Measurements from ENCODE around the gene USP7. TPM values are rescaled to one million over a fixed set of nuclear protein-coding genes. Genes with fewer than 3 reads are reported as not detected.

The USP7 gene
- total RNA-seq, 1 experiment from 2014 or later, result 73.8 TPM

- H3K36me3 ChIP-seq (ENCODE audit: low read depth, low read length), result peaks cover 55% of the 10 kb centered on the region
- H3K79me2 ChIP-seq (ENCODE audit: low read length), result no peaks in the 10 kb centered on the region; the same call in 1 of the 2 replicates
- H3K9me2 ChIP-seq (replicated peaks; ENCODE audit: low read length), result no peaks in the 10 kb centered on the region
- 0 out of 2 replicates have a peak, but pooled peaks cover 4% of the 10 kb centered on the region for H4K20me1 ChIP-seq (ENCODE audit: low read length)
- BruUV-seq (replicated peaks), result no TSS peak
- H3K9ac ChIP-seq (ENCODE audit: low read length), result no peak overlapping the region
- no peak for ATAC-seq
- H3K4me3 ChIP-seq (ENCODE audit: low read length), result no peak overlapping the region
- H3K9me3 ChIP-seq (ENCODE audit: low read length), result no peaks in the 10 kb centered on the region
- DNase-seq, result no peak
- ChIA-PET CTCF (no interaction called here), POLR2A (ENCODE audit: unreplicated experiment) (no interaction called here)
- no peak overlapping the region for H3K27ac ChIP-seq (ENCODE audit: low read length)
- no peak for TF ChIP-seq EZH2 (IDR thresholded peaks at IDR 0.05; ENCODE audit: low read length, unreplicated experiment)
- TF ChIP-seq CTCF (conservative IDR thresholded peaks at IDR 0.05; ENCODE audit: low read depth, low read length), result no peak
- no peak for TF ChIP-seq EZH2phosphoT487 (IDR thresholded peaks at IDR 0.05; ENCODE audit: borderline replicate concordance, low read length)
- H3F3A ChIP-seq (ENCODE audit: low read length, unreplicated experiment), result no peaks in the 10 kb centered on the region
- no peaks in the 10 kb centered on the region for H3K27me3 ChIP-seq (ENCODE audit: low read length)
- H2AFZ ChIP-seq (ENCODE audit: low read length), result no peak overlapping the region
- H3K4me2 ChIP-seq (ENCODE audit: low read length), result no peak overlapping the region
- intact Hi-C loops (cut with micrococcal nuclease), result no loop called here
- H3K4me1 ChIP-seq (ENCODE audit: insufficient read depth, low read length), result no peaks in the 10 kb centered on the region
Observed at GRCh38 chr16:8904018-8904430, 59.7 kb downstream of the USP7 start.

GRCh38 chr16:8903004-8903403 lies 60.7 kb downstream of the USP7 start:
- ATAC-seq (no peak), DNase-seq (no peak)
- no peaks in the 10 kb centered on the region for H3K27me3 ChIP-seq (ENCODE audit: low read length)
- BruUV-seq (replicated peaks), result no TSS peak
- ChIA-PET CTCF (no interaction called here), POLR2A (ENCODE audit: unreplicated experiment) (no interaction called here)
- H3K4me1 ChIP-seq (ENCODE audit: insufficient read depth, low read length), result no peaks in the 10 kb centered on the region
- no peaks in the 10 kb centered on the region for H3K9me2 ChIP-seq (replicated peaks; ENCODE audit: low read length)
- H3K79me2 ChIP-seq (ENCODE audit: low read length), result no peaks in the 10 kb centered on the region
- no peaks in the 10 kb centered on the region for H3F3A ChIP-seq (ENCODE audit: low read length, unreplicated experiment)
- H3K27ac ChIP-seq (ENCODE audit: low read length), result no peak overlapping the region
- no peak for TF ChIP-seq EZH2phosphoT487 (IDR thresholded peaks at IDR 0.05; ENCODE audit: borderline replicate concordance, low read length)
- TF ChIP-seq CTCF (conservative IDR thresholded peaks at IDR 0.05; ENCODE audit: low read depth, low read length), result no peak
- TF ChIP-seq EZH2 (IDR thresholded peaks at IDR 0.05; ENCODE audit: low read length, unreplicated experiment), result no peak
- H4K20me1 ChIP-seq (ENCODE audit: low read length), result no peaks in the 10 kb centered on the region
- intact Hi-C loops (cut with micrococcal nuclease), result no loop called here
- H2AFZ ChIP-seq (ENCODE audit: low read length), result no peak overlapping the region
- no peaks in the 10 kb centered on the region for H3K9me3 ChIP-seq (ENCODE audit: low read length)
- no peak overlapping the region for H3K9ac ChIP-seq (ENCODE audit: low read length)
- no peak overlapping the region for H3K4me2 ChIP-seq (ENCODE audit: low read length)
- no peak overlapping the region for H3K4me3 ChIP-seq (ENCODE audit: low read length)
- peaks cover 49% of the 10 kb centered on the region for H3K36me3 ChIP-seq (ENCODE audit: low read depth, low read length)

- Histone ChIP-seq H3K27ac (ENCODE audit: low read length) (no peak overlapping the region), H3K4me1 (ENCODE audit: insufficient read depth, low read length) (no peaks in the 10 kb centered on the region), H3K9me2 (replicated peaks; ENCODE audit: low read length) (no peaks in the 10 kb centered on the region), H3K4me2 (ENCODE audit: low read length) (no peak overlapping the region), H3K4me3 (ENCODE audit: low read length) (no peak overlapping the region), H3K9ac (ENCODE audit: low read length) (no peak overlapping the region), H3K27me3 (ENCODE audit: low read length) (no peaks in the 10 kb centered on the region), H3F3A (ENCODE audit: low read length, unreplicated experiment) (no peaks in the 10 kb centered on the region), H3K36me3 (ENCODE audit: low read depth, low read length) (peaks cover 53% of the 10 kb centered on the region), H3K79me2 (ENCODE audit: low read length) (no peaks in the 10 kb centered on the region), H2AFZ (ENCODE audit: low read length) (no peak overlapping the region), H3K9me3 (ENCODE audit: low read length) (no peaks in the 10 kb centered on the region), H4K20me1 (ENCODE audit: low read length) (no peaks in the 10 kb centered on the region)
- no TSS peak for BruUV-seq (replicated peaks)
- ChIA-PET POLR2A (ENCODE audit: unreplicated experiment) (no interaction called here), CTCF (no interaction called here)
- ATAC-seq (no peak), DNase-seq (no peak)
- intact Hi-C loops (cut with micrococcal nuclease), result no loop called here
- TF ChIP-seq EZH2phosphoT487 (IDR thresholded peaks at IDR 0.05; ENCODE audit: borderline replicate concordance, low read length), result no peak
- no peak for TF ChIP-seq CTCF (conservative IDR thresholded peaks at IDR 0.05; ENCODE audit: low read depth, low read length)
- no peak for TF ChIP-seq EZH2 (IDR thresholded peaks at IDR 0.05; ENCODE audit: low read length, unreplicated experiment)
Observed at GRCh38 chr16:8901320-8901861, 62.3 kb downstream of the USP7 start.
